OCI-LY7 (cell line): ENCODE data around the gene C16orf96. TPM values are rescaled to one million over a fixed set of nuclear protein-coding genes. Genes with fewer than 3 reads are reported as not detected.

Source experiments
- BruUV-seq: library from RNA; stranded (reverse); fragments of 400-500 nt; replicated peaks from 2 replicates; lab custom pipeline; 2021; lab: Mats Ljungman, UMichigan
- CTCF ChIA-PET: fragments of 300-600 bp; sonication (Branson Sonifier 250); formaldehyde crosslinking; loops from one replicate; lab custom pipeline; 2022; ENCODE audit warnings: antibody characterized with exemption; ENCODE audit not compliant: unreplicated experiment; lab: Charles Lee
- POLR2A ChIA-PET: fragments of 300-600 bp; sonication (Branson Sonifier 250); formaldehyde crosslinking; loops from one replicate; lab custom pipeline; 2022; ENCODE audit warnings: antibody characterized with exemption; lab: Charles Lee
- DNase-seq: peaks from one replicate; pipeline ENCODE4 v3.0.0-alpha.2; 2015; ENCODE audit warnings: low spot score
- H2AFZ ChIP-seq: fragments of 200-600 bp; sonication (generic), shearing (Covaris generic); 2 replicates; pipeline ENCODE4 v1.6.1; 2014; ENCODE audit warnings: mild to moderate bottlenecking, antibody characterized with exemption, low read length, moderate library complexity
- H3K27ac ChIP-seq: fragments of 200-600 bp; sonication (generic); 2 replicates; pipeline ENCODE4 v1.5.1; 2014; ENCODE audit warnings: mixed run types, low read depth, mild to moderate bottlenecking, moderate library complexity, low read length, inconsistent platforms; ENCODE audit not compliant: poor library complexity, severe bottlenecking
- H3K36me3 ChIP-seq: fragments of 200-600 bp; sonication (generic); 2 replicates; pipeline ENCODE4 v1.6.1; 2014; ENCODE audit warnings: mild to moderate bottlenecking, antibody characterized with exemption, low read length, moderate library complexity, mixed read lengths; ENCODE audit not compliant: insufficient read depth
- H3K4me1 ChIP-seq: fragments of 200-600 bp; sonication (generic); 2 replicates; pipeline ENCODE4 v1.5.1; 2014; ENCODE audit warnings: mild to moderate bottlenecking, low read length; ENCODE audit not compliant: insufficient read depth, poor library complexity, severe bottlenecking
- H3K4me2 ChIP-seq: fragments of 200-600 bp; sonication (generic); 2 replicates; pipeline ENCODE4 v1.6.1; 2014; ENCODE audit warnings: mild to moderate bottlenecking, low read length
- H3K4me3 ChIP-seq: fragments of 200-600 bp; sonication (generic); 2 replicates; pipeline ENCODE4 v1.5.1; 2014; ENCODE audit warnings: mild to moderate bottlenecking, low read depth, low read length; ENCODE audit not compliant: poor library complexity, severe bottlenecking
- H3K79me2 ChIP-seq: fragments of 200-600 bp; sonication (generic); 2 replicates; pipeline ENCODE4 v1.6.1; 2016; ENCODE audit warnings: low read depth, mild to moderate bottlenecking, low read length, moderate library complexity, mixed read lengths; ENCODE audit not compliant: insufficient read depth
- H3K9me2 ChIP-seq: fragments of 200-600 bp; sonication (generic); 2 replicates; pipeline ENCODE4 v1.6.1; 2016; ENCODE audit warnings: mild to moderate bottlenecking, low read length, mixed read lengths; ENCODE audit not compliant: insufficient read depth
- H3K9me3 ChIP-seq: fragments of 200-600 bp; sonication (generic); 2 replicates; pipeline ENCODE4 v1.6.1; 2014; ENCODE audit warnings: mild to moderate bottlenecking, mixed run types, low read length, mixed read lengths
- H4K20me1 ChIP-seq: fragments of 200-600 bp; sonication (generic); 2 replicates; pipeline ENCODE4 v1.6.1; 2014; ENCODE audit warnings: mild to moderate bottlenecking, antibody characterized with exemption, low read length, moderate library complexity, mixed read lengths; ENCODE audit not compliant: insufficient read depth
- EZH2phosphoT487 ChIP-seq: fragments of 200-600 bp; sonication (generic); IDR thresholded peaks from 2 replicates; pipeline ENCODE4 v1.6.1; 2018; ENCODE audit warnings: low read depth, borderline replicate concordance, mild to moderate bottlenecking, mixed run types, antibody characterized with exemption, low read length, moderate library complexity, mixed read lengths
- intact Hi-C: fragments of 100-400 bp; cut with micrococcal nuclease; formaldehyde crosslinking; loops from one replicate; pipeline ENCODE4 v1.10.0; 2022; ENCODE audit not compliant: unreplicated experiment
- total RNA-seq, 2 experiments: library from RNA; depleted of rRNA in 1 of 2; stranded (reverse); fragments of >200 nt in 1 of 2; shearing (Covaris generic) in 1 of 2; gene quantifications; 2 replicates each; pipeline ENCODE4 v1.2.3, GENCODE V29; 2014 to 2022
- TF ChIP-seq, protein P1 (sequence below): fragments of 200-600 bp; sonication (generic); conservative IDR thresholded peaks from 2 replicates; pipeline ENCODE4 v1.5.1; 2014; ENCODE audit warnings: mild to moderate bottlenecking, antibody characterized with exemption, low read length, moderate library complexity, mixed read lengths

The C16orf96 gene
- total RNA-seq, 2 experiments from 2014 or later = 0.13 to 0.27 TPM

GRCh38 chr16:4614571-4615383 is 58.6 kb downstream of the C16orf96 start, which contains the start of gene UBALD1:
Gene UBALD1, minus strand, starts transcription at chr16:4614888. Its CDS starts 91 bp downstream, at chr16:4614797.
- TF ChIP-seq EZH2phosphoT487 = no peak
- TF ChIP-seq, protein P1, sequence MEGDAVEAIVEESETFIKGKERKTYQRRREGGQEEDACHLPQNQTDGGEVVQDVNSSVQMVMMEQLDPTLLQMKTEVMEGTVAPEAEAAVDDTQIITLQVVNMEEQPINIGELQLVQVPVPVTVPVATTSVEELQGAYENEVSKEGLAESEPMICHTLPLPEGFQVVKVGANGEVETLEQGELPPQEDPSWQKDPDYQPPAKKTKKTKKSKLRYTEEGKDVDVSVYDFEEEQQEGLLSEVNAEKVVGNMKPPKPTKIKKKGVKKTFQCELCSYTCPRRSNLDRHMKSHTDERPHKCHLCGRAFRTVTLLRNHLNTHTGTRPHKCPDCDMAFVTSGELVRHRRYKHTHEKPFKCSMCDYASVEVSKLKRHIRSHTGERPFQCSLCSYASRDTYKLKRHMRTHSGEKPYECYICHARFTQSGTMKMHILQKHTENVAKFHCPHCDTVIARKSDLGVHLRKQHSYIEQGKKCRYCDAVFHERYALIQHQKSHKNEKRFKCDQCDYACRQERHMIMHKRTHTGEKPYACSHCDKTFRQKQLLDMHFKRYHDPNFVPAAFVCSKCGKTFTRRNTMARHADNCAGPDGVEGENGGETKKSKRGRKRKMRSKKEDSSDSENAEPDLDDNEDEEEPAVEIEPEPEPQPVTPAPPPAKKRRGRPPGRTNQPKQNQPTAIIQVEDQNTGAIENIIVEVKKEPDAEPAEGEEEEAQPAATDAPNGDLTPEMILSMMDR = no peak
- H2AFZ ChIP-seq = peak within 1 kb of the TSS; percentile 77

GRCh38 chr16:4615384-4616046 is 59.4 kb downstream of the C16orf96 start:
- no peaks in the 10 kb centered on the region for H3K36me3 ChIP-seq
- peak overlapping the region; percentile 91 for H3K4me3 ChIP-seq
- H3K9me3 ChIP-seq = no peaks in the 10 kb centered on the region
- H3K27ac ChIP-seq = peak overlapping the region; percentile 77
- peak overlapping the region; percentile 77 for H2AFZ ChIP-seq
- DNase-seq = peak; percentile 36
- H4K20me1 ChIP-seq = no peaks in the 10 kb centered on the region
- H3K4me2 ChIP-seq = peak overlapping the region; percentile 88
- CTCF ChIA-PET = interaction anchor here (0.6 to 1.0 kb wide), 2 partner anchors 11 to 45 kb away, joined by 3 to 6 read pairs; no protein-coding TSS in a partner anchor
- H3K79me2 ChIP-seq = peaks cover 6% of the 10 kb centered on the region; the same call in 1 of the 2 replicates
- intact Hi-C loops = loop anchor here (1.0 to 10.0 kb wide), 3 partner anchors 9 to 201 kb away; partner anchors contain the start of genes CORO7, MGRN1 and ZNF500
- no TSS peak for BruUV-seq
- TF ChIP-seq EZH2phosphoT487 = no peak
- TF ChIP-seq, protein P1 = no peak
- POLR2A ChIA-PET = interaction anchor here (0.5 to 1.9 kb wide), 2 partner anchors 119 to 1541 kb away, joined by 3 to 4 read pairs; partner anchors contain the start of gene DNAAF8
- H3K4me1 ChIP-seq = peaks cover 44% of the 10 kb centered on the region
- H3K9me2 ChIP-seq = no peaks in the 10 kb centered on the region

More at GRCh38 chr16:4614571-4615383, 58.6 kb downstream of the C16orf96 start, which contains the start of gene UBALD1:
- peak within 1 kb of the TSS; percentile 77 for H3K27ac ChIP-seq
- no peaks in the 10 kb centered on the region for H3K36me3 ChIP-seq
- H3K4me1 ChIP-seq = peaks cover 44% of the 10 kb centered on the region
- ChIA-PET CTCF (no interaction called here), POLR2A (interaction anchor here (1.1 kb wide), 1 partner anchor 10 kb away, joined by 3 read pairs; the partner anchor contains the start of gene MGRN1)
- BruUV-seq = no TSS peak
- peak within 1 kb of the TSS; percentile 88 for H3K4me2 ChIP-seq
- intact Hi-C loops = loop anchor here (10.0 kb wide), 2 partner anchors 150 to 200 kb away; partner anchors contain the start of genes CORO7 and ZNF500
- no peaks in the 10 kb centered on the region for H3K9me2 ChIP-seq
- peak within 1 kb of the TSS; percentile 91 for H3K4me3 ChIP-seq
- peaks cover 6% of the 10 kb centered on the region; the same call in 1 of the 2 replicates for H3K79me2 ChIP-seq
- H3K9me3 ChIP-seq = no peaks in the 10 kb centered on the region
- no peaks in the 10 kb centered on the region for H4K20me1 ChIP-seq
- DNase-seq = peak; percentile 91
